H9 (cell line): ENCODE data around the gene RERG. TPM values are rescaled to one million over a fixed set of nuclear protein-coding genes. Genes with fewer than 3 reads are reported as not detected.

Source experiments
- DNase-seq: peaks from one replicate; pipeline ENCODE4 v3.0.0-alpha.2; 2017
- H2AFZ ChIP-seq: one replicate; pipeline ENCODE4 v1.6.1; 2013; ENCODE audit warnings: mild to moderate bottlenecking, low read length, control low read depth, moderate library complexity
- H2AK5ac ChIP-seq: 2 replicates; pipeline ENCODE4 v1.6.1; 2013; ENCODE audit warnings: low read length, control low read depth, mixed read lengths; ENCODE audit not compliant: insufficient read length
- H2BK120ac ChIP-seq: one replicate; pipeline ENCODE4 v1.6.1; 2013; ENCODE audit warnings: low read depth, mild to moderate bottlenecking, low read length, control low read depth, inconsistent platforms; ENCODE audit not compliant: poor library complexity, severe bottlenecking
- H2BK12ac ChIP-seq: 2 replicates; pipeline ENCODE4 v1.6.1; 2013; ENCODE audit warnings: low read length, control low read depth, mixed read lengths, low read depth; ENCODE audit not compliant: insufficient read length
- H2BK15ac ChIP-seq: 2 replicates; pipeline ENCODE4 v1.6.1; 2013; ENCODE audit warnings: low read depth, low read length, control low read depth
- H2BK20ac ChIP-seq: one replicate; pipeline ENCODE4 v1.6.1; 2013; ENCODE audit warnings: low read depth, mild to moderate bottlenecking, low read length, control low read depth, inconsistent platforms; ENCODE audit not compliant: poor library complexity, severe bottlenecking
- H2BK5ac ChIP-seq: 2 replicates; pipeline ENCODE4 v1.6.1; 2013; ENCODE audit warnings: low read length, control low read depth, mixed read lengths; ENCODE audit not compliant: insufficient read length
- H3K14ac ChIP-seq: 2 replicates; pipeline ENCODE4 v1.6.1; 2013; ENCODE audit warnings: low read length, control low read depth; ENCODE audit not compliant: insufficient read depth
- H3K18ac ChIP-seq: 2 replicates; pipeline ENCODE4 v1.6.1; 2013; ENCODE audit warnings: low read depth, mild to moderate bottlenecking, mixed read lengths, low read length, control low read depth; ENCODE audit not compliant: insufficient read length
- H3K23ac ChIP-seq: 2 replicates; pipeline ENCODE4 v1.6.1; 2013; ENCODE audit warnings: low read length, control low read depth, mixed read lengths, low read depth; ENCODE audit not compliant: insufficient read length
- H3K23me2 ChIP-seq: 2 replicates; pipeline ENCODE4 v1.6.1; 2013; ENCODE audit warnings: low read depth, mild to moderate bottlenecking, mixed read lengths, low read length, control low read depth; ENCODE audit not compliant: insufficient read length, poor library complexity, severe bottlenecking
- H3K27ac ChIP-seq: 2 replicates; pipeline ENCODE4 v1.5.1; 2013; ENCODE audit warnings: low read length, control low read depth, mixed read lengths, low read depth; ENCODE audit not compliant: insufficient read length
- H3K27me3 ChIP-seq: 2 replicates; pipeline ENCODE4 v1.6.1; 2013; ENCODE audit warnings: low read length, control low read depth, inconsistent platforms; ENCODE audit not compliant: insufficient read depth
- H3K4ac ChIP-seq: 2 replicates; pipeline ENCODE4 v1.6.1; 2013; ENCODE audit warnings: low read depth, mild to moderate bottlenecking, control low read depth, inconsistent platforms, low read length, moderate library complexity
- H3K4me1 ChIP-seq: 2 replicates; pipeline ENCODE4 v1.6.1; 2013; ENCODE audit warnings: low read length, control low read depth, inconsistent platforms; ENCODE audit not compliant: insufficient read depth
- H3K4me2 ChIP-seq: 2 replicates; pipeline ENCODE4 v1.6.1; 2013; ENCODE audit warnings: low read length, control low read depth, mixed read lengths; ENCODE audit not compliant: insufficient read length, insufficient read depth
- H3K56ac ChIP-seq: 2 replicates; pipeline ENCODE4 v1.6.1; 2013; ENCODE audit warnings: low read depth, mild to moderate bottlenecking, mixed read lengths, low read length, control low read depth; ENCODE audit not compliant: insufficient read length
- H3K79me1 ChIP-seq: 2 replicates; pipeline ENCODE4 v1.6.1; 2013; ENCODE audit warnings: low read depth, mild to moderate bottlenecking, moderate library complexity, low read length, control low read depth, inconsistent platforms; ENCODE audit not compliant: insufficient read depth, poor library complexity, severe bottlenecking
- H3K79me2 ChIP-seq: 2 replicates; pipeline ENCODE4 v1.6.1; 2013; ENCODE audit warnings: low read length, control low read depth, inconsistent platforms; ENCODE audit not compliant: insufficient read depth
- H3K9ac ChIP-seq: 2 replicates; pipeline ENCODE4 v1.6.1; 2013; ENCODE audit warnings: low read length, control low read depth, mixed read lengths; ENCODE audit not compliant: insufficient read length; ENCODE audit errors: extremely low read depth
- H3K9me3 ChIP-seq: one replicate; pipeline ENCODE4 v1.6.1; 2013; ENCODE audit warnings: low read depth, low read length, inconsistent platforms; ENCODE audit not compliant: control insufficient read depth
- H3T11ph ChIP-seq: one replicate; pipeline ENCODE4 v1.6.1; 2013; ENCODE audit warnings: mild to moderate bottlenecking, low read length, control low read depth, inconsistent platforms
- H4K20me1 ChIP-seq: one replicate; pipeline ENCODE4 v1.6.1; 2013; ENCODE audit not compliant: control insufficient read depth, insufficient read length, insufficient read depth
- H4K5ac ChIP-seq: 2 replicates; pipeline ENCODE4 v1.6.1; 2013; ENCODE audit warnings: low read depth, mild to moderate bottlenecking, mixed read lengths, low read length, control low read depth; ENCODE audit not compliant: insufficient read length
- H4K8ac ChIP-seq: replicated peaks from 2 replicates; pipeline ENCODE4 v1.6.1; 2013; ENCODE audit warnings: low read length, control low read depth, mixed read lengths, low read depth; ENCODE audit not compliant: insufficient read length
- H4K91ac ChIP-seq: 2 replicates; pipeline ENCODE4 v1.6.1; 2013; ENCODE audit warnings: low read depth, mild to moderate bottlenecking, moderate library complexity, mixed read lengths, low read length, control low read depth; ENCODE audit not compliant: insufficient read length
- H3K27ac Mint-ChIP-seq, 3 experiments: 2 replicates in 2 of 3; 3 replicates in 1 of 3; pipeline ENCODE4 v1.8.0; 2020 to 2021; ENCODE audit warnings: mixed read lengths in 3 of 3, mild to moderate bottlenecking in 1 of 3, moderate library complexity in 1 of 3
- H3K27me3 Mint-ChIP-seq: 2 replicates; pipeline ENCODE4 v1.8.0; 2021; ENCODE audit warnings: low read depth, mild to moderate bottlenecking, moderate library complexity, mixed read lengths
- H3K36me3 Mint-ChIP-seq, 3 experiments: 2 replicates in 2 of 3; 3 replicates in 1 of 3; pipeline ENCODE4 v1.8.0; 2020 to 2021; ENCODE audit warnings: low read depth in 3 of 3, mixed read lengths in 3 of 3; ENCODE audit not compliant: insufficient read depth in 1 of 3
- H3K4me1 Mint-ChIP-seq, 2 experiments: 2 replicates each; pipeline ENCODE4 v1.8.0; 2020; ENCODE audit warnings: mixed read lengths in 2 of 2
- H3K4me3 Mint-ChIP-seq, 2 experiments: 2 replicates in 1 of 2; 3 replicates in 1 of 2; pipeline ENCODE4 v1.8.0; 2020 to 2021; ENCODE audit warnings: mild to moderate bottlenecking in 2 of 2, mixed read lengths in 2 of 2, moderate library complexity in 1 of 2
- H3K9me3 Mint-ChIP-seq, 2 experiments: 2 replicates in 1 of 2; 3 replicates in 1 of 2; pipeline ENCODE4 v1.8.0; 2020; ENCODE audit warnings: mild to moderate bottlenecking in 2 of 2, mixed read lengths in 2 of 2, moderate library complexity in 1 of 2
- WGBS: extraction: QIAGEN DNeasy Blood & Tissue Kit; methylation state at CpG from one replicate; pipeline ENCODE4 v1.1.7; 2013; ENCODE audit warnings: missing lambda C conversion rate, low lambda C conversion rate, mixed read lengths; ENCODE audit not compliant: insufficient read length; ENCODE audit errors: extremely low coverage; 5-methylcytosine and 5-hydroxymethylcytosine counted together
- total RNA-seq: library from RNA; stranded (reverse); gene quantifications from 2 replicates; pipeline ENCODE4 v1.2.1, GENCODE V29; 2021
- TF ChIP-seq, protein P1 (sequence below): fragments of 200-600 bp; sonication (generic); conservative IDR thresholded peaks from 3 replicates; pipeline ENCODE4 v1.8.0; 2021; ENCODE audit warnings: antibody characterized with exemption, mild to moderate bottlenecking

RERG gene
- total RNA-seq, 1 experiment from 2014 or later: not detected

GRCh38 chr12:15115434-15115833 lies 105.8 kb downstream of the RERG start:
- Histone ChIP-seq H3K4ac (no peak overlapping the region), H3K27me3 (no peaks in the 10 kb centered on the region), H3K9me3 (no peaks in the 10 kb centered on the region), H2BK5ac (no peak overlapping the region), H2AFZ (no peak overlapping the region), H3K23me2 (no peaks in the 10 kb centered on the region), H3K9ac (no peak overlapping the region), H3K23ac (no peak overlapping the region), H2AK5ac (no peak overlapping the region), H3K18ac (no peak overlapping the region), H2BK120ac (no peak overlapping the region), H4K5ac (no peak overlapping the region), H3K27ac (no peak overlapping the region), H3K79me2 (no peaks in the 10 kb centered on the region), H3K4me2 (no peak overlapping the region), H3K56ac (no peak overlapping the region), H4K8ac (no peak overlapping the region), H4K20me1 (no peaks in the 10 kb centered on the region), H4K91ac (no peak overlapping the region), H2BK20ac (no peak overlapping the region), H2BK12ac (no peak overlapping the region), H3K14ac (no peak overlapping the region), H2BK15ac (no peak overlapping the region), H3T11ph (no peak overlapping the region), H3K4me1 (no peaks in the 10 kb centered on the region), H3K79me1 (no peaks in the 10 kb centered on the region)
- Mint-ChIP-seq H3K9me3 (no peaks in the 10 kb centered on the region), H3K4me1 (no peaks in the 10 kb centered on the region), H3K4me3 (no peak overlapping the region), H3K27me3 (no peaks in the 10 kb centered on the region), H3K27ac (no peak overlapping the region), H3K36me3 (no peaks in the 10 kb centered on the region)
- WGBS: no CpG with 5 or more reads among the region's 3 CpGs
- TF ChIP-seq, protein P1, sequence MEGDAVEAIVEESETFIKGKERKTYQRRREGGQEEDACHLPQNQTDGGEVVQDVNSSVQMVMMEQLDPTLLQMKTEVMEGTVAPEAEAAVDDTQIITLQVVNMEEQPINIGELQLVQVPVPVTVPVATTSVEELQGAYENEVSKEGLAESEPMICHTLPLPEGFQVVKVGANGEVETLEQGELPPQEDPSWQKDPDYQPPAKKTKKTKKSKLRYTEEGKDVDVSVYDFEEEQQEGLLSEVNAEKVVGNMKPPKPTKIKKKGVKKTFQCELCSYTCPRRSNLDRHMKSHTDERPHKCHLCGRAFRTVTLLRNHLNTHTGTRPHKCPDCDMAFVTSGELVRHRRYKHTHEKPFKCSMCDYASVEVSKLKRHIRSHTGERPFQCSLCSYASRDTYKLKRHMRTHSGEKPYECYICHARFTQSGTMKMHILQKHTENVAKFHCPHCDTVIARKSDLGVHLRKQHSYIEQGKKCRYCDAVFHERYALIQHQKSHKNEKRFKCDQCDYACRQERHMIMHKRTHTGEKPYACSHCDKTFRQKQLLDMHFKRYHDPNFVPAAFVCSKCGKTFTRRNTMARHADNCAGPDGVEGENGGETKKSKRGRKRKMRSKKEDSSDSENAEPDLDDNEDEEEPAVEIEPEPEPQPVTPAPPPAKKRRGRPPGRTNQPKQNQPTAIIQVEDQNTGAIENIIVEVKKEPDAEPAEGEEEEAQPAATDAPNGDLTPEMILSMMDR: no peak
- no peak for DNase-seq
